ENCODE measurements around the gene GALNT10.

The GALNT10 gene

DNA sequence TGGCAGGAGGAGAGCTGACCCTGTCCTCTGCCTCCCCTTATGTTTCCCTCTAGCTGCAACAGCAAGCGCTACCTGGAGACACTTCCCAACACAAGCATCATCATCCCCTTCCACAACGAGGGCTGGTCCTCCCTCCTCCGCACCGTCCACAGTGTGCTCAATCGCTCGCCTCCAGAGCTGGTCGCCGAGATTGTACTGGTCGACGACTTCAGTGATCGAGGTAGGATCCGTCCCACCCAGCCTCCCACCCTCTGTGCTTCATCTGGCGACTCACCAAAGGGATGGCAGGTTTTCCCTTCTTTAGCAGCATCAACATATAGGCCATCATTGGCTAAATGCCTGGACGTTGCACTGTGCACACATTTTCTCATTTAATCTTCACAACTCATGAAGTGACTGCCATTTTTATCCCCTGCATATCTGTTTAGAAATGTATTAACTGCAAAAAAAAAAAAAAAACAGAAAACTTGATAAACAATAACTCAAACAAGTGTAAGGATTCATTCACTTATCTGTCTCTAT lies 139.0 kb downstream of the GALNT10 start:
- DNase-seq, result no peak

DNA sequence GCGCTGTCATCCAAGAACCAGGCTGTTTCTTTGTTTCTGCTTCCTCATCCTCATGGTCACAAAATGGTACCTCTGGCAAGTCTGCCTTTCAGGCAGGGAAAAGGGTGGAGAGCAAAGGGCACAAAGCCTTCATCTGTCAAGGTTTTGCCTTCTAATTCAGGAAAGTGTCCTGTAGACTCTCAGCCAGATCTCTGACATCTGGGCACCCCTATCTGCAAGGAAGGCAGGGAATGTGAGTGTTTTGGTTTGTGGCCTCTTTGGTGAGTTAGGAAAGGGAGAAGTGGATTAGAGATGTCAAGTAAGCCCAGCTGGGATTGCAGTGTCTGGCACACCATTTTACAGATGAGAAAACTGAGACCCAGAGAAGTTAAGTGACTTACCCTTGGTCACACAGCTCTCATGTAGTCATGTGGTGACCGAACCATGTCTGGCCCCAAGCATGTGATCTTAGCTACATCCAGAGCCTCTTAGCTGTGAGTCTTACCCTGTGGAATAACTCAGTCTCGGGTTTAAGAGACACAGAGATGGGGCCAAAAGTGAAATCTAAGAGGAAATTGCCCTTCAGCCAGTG lies 139.6 kb downstream of the GALNT10 start:
- DNase-seq, result no peak

DNA sequence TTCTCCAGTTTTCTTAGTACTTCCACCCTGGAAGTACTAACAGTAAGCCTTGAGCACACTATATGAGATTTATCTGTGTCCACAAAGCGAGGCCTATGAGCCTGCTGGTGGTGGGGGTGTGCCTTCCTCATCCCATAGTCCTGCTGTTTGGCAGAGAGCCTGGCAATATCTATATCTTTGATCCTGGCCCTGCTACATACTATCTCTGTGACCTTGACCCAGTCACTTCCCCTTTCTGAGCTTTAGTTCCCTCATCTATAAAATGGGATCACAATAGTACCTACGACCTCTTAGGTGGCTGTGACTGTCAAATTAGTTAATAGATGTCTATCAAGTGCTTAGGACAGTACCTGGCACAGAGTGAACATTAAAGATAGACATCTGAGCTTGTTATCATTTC lies 140.7 kb downstream of the GALNT10 start:
- no peak for DNase-seq

DNA sequence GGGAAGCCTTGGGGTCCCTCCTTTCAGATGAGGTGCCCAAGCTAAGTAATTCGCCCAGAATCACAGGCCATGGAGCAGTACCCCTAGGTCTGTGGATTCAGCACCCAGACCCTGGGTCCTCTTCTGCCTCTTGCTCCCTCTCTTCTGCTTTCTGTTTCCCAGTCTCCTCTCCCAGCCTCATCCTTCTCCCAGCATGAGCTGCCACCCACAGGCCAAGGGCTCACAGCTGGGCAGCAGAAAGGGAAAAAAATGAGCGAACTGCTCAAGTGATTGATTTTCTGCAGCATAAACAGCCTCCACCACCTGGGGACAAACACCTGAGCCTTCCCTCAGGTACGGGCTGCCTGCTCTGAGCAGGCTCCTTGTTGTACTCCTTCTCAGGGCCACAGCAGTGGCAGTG lies 141.4 kb downstream of the GALNT10 start:
- no peak for DNase-seq

DNA sequence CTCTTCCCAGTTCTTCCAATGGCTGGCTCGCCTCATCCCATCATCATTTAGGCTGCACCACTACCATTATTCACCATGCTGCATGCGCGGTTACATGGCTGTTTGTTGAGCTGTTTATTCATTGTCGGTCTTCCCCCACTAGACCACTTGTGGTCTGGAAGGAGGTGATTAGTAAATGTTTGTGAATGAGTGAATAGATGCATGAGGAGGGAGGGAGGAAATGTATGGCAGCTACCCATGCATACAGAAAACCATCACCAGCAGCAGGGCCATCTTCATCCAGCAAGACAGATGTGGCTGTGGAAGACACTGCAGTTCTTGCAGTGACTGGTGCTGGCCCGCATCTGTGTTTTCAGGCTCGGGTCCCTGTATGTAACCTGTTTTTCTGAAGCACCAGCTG lies 141.9 kb downstream of the GALNT10 start:
- DNase-seq, result no peak

DNA sequence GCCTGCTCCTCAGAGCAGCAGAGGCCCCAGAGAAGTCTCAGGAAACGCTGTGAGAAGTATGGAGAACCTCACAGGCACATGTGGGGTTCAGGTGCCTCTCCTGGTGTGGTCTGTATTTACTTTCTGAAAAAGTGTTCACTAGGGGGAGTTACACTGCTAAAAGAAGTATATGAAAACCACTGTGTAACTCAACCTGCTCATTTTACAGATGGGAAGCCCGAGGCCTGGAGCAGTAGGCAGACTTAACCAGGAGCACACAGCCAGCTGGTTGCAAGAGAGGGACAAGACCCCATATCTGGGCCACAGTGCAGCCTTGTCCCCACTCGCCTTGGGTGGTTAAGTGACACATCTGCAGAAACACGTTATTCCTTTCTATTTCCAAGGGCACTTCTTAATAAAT lies 142.5 kb downstream of the GALNT10 start:
- no peak for DNase-seq

DNA sequence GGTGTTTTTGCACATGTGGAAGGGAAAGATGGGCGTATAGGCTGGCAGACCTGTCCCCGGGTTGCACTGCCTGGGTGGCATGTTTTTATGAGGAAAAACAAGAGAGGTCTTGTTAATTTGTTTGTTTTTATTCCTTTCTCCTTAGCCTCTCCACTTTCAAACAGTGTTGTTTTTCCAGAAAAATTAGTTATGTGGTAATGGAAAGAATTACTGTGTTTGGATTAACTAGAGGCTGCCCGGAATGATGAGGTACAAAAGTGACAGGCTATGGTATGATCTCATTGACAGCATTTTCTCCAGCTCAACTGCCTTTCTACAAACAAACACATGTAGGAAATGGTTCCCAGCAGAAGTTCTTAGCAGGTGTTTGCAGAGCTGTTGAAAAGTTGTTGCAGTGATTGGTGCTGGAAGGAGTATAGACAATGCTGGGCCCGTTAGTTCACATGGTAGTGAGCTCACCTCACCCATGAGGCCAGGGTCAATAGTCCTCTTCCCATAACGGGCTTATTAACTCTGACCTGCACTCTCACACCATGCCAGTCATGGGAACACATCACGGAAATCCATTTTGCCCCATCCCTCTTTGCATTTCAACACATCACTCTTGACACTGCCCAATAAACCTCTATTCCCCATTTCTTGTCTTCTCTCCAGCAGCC lies 144.0 kb downstream of the GALNT10 start:
- no peak for DNase-seq

DNA sequence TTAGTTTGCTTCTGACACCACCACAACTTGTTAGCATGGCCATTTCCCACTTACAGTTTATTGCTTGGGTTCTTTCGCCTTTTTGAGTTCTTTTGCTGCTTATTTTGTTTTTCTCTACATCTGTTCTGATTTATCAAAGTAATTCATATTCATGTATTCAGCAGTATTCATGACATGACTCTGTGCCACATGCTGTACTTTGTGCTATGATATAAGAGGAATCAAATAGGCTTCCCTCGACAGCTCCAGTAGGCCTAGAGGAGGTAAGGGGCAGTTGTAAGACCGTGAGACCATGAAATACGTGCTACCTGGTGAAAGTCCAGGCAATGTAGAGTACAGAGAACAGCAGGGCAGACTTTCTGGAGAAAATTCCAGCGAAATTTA lies 144.5 kb downstream of the GALNT10 start:
- DNase-seq, result no peak

DNA sequence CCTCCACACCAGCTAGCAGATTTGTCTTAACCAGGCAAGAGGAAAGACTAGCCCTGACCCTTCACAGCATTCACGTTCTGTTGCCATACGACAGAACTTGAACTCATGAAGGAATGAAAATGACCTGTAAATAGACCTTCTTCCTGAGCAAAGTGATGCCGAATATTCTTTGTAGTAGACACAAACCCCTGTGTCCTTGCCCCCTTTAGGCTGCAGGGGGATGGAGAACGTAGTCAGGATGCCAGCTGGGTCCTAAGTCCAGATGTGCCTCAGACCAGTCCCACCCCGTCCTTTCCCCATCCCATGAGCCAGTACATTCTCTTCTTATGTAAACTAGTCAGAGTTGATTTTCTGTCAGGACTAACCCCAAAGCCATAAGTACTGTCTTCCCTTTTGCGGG lies 151.1 kb downstream of the GALNT10 start:
- DNase-seq, result no peak

DNA sequence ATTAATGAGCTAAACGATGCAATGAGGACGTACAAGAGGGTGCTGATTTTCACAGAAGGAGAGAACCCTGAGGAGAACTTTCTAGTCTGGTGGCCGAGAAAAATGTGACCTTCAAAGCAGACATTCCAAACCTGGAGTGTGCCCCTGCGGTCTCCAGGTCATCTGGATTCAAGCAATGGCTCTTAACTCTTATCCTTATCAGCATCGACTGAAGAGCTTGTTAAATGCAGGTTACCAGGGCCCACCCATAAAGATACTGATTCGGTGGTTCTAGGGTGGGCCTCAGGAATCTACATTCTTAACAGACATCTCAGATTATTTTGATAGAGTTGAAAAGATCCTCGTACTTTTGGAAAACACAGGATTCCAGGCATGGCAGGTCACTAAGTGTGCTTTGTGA lies 151.7 kb downstream of the GALNT10 start:
- DNase-seq, result no peak

DNA sequence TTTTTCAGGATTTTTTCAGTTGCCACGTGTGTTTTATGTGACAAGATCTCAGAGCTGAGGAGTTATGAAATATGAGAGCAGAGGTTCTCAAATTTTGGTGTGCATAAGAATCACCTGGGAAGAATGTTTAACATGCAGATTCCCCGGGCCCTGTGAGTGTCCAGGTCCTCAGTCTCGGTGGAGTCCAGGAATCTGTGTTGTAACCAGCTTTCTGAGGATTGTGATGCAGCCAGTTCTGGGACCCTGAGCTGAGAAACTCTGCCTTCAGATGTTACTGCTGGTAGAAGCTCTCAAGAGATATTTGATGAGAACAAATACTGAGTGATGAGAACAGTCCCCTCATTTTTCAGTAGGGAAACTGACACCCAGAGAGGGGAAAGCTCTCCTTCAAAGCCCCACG lies 152.4 kb downstream of the GALNT10 start:
- no peak for DNase-seq

DNA sequence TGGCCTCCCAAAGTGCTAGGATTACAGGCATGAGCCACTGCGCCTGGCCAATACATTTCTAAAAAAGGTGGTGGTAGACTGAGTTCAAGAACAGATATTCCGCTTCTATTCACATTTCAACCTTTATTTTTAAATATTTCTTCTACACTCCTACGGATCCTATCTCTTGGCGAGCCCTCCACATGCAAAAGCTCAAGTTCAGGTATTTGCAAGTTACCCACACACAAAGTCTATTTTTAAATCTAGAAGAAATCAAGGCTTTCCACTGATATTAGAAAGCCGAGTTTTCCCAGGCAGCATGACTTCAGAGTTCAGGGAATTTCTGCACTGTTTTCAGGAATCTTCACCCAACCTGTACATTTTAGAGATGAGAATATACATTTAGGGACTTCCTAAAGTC lies 153.9 kb downstream of the GALNT10 start:
- DNase-seq, result no peak

DNA sequence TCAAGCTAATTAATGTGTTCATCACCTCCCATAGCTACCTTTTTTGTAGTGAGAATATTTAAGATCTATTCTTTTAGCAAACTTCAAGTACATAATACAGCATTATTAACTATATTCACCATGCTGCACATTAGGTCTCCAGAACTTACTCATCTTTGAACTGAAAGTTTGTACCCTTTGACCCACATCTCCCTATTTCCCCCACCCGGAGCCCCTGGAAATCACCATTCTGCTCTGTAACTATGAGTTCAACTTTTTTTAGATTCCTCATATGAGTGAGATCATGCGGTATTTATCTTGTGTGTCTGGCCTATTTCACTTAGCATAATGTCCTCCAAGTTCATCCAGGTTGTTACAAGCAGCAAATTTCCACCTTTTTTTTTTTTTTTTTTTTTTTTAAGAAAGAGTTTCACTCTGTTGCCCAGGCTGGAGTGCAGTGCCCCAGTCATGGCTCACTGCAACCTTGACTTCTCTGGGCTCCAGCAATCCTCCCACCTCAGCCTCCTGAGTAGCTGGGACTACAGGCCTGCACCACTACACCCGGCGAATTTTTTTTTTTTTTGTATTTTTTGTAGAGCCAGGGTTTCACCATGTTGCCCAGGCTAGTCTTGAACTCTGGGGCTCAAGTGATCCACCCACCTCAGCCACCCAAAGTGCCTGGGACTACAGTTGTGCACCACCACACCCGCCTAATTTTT lies 154.9 kb downstream of the GALNT10 start:
- no peak for DNase-seq

DNA sequence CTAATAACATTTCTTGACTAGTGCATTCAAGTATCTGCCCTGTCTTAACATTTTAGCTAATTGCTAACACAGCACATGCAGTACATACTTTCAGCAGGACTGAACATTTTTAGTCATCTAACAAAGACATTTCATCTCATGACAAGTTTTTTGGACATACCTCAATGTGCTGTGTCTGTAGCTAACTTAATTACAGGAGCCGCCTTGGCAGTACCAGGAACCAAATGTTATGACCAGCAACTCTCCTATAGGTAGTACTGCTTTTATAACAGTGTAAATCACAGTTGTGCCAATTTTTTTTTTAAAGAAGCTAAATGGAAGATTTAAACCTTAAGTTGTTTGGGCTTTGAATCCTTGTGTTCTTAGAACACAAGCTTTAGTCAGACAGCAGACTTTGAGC lies 155.9 kb downstream of the GALNT10 start:
- no peak for DNase-seq

DNA sequence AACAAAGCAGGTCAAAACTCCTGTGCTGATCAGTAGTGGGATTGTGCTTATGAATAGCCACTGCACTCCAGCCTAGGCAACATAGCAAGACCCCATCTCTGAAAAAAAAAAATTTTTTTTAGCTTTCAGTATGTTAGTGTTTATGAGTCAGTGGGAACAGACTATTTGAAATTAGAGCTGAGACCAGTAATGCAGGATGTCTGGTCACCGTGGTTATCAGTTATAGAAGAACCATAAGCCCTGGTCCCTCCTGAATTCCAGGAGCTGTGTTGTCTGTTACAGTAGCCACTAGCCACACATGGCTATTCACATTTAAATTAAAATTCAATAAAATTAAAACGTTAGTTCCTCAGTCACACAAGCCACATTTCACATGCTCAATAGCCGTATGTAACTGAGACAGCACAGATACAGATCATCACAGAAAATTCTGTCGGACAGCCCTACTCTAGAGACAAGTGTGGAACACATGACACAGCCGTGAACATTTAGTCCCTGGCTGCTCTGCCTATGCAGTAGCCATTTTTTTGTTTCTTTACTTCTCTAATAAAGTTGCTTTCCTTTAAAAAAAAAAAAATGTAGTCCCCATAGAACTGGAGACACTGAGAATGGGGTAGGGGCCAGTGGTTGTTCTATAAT lies 159.2 kb downstream of the GALNT10 start:
- DNase-seq, result no peak

DNA sequence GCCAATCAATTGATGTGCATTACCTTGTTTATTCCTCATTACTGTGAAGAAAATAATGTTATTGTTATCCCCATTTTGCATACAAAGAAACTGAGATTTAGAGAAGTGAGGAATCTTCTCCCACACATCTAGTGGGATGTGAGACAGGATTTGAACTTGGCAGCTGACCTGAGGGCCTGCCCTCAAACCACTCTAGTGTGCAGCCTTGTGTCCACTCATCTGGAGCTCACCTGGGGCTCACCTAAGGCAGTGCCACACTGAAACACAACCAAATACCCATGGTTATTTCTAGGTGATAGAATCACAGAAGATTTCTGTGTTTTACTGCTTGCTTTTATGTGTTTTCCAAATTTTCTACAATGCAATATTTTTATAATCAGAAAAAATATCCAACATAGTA lies 160.6 kb downstream of the GALNT10 start:
- DNase-seq, result no peak

DNA sequence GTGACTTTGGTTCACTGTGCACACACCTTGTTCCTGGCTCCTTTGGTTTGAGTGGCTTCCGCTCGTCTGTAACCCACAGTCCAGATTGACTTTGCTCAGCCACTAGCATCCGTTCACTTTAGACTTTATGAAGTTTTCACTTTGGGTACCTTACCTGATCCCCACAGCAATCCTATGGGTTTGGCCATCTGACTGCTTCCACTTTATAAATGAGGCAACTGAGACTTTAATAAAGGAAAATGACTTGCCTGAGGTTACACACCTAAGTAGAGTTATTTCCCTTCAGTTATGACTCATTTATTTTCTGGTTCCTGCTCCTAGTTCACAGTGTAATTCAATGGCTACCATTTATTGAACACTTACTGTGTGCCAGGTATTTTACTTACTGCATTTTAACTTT lies 161.0 kb downstream of the GALNT10 start:
- no peak for DNase-seq

DNA sequence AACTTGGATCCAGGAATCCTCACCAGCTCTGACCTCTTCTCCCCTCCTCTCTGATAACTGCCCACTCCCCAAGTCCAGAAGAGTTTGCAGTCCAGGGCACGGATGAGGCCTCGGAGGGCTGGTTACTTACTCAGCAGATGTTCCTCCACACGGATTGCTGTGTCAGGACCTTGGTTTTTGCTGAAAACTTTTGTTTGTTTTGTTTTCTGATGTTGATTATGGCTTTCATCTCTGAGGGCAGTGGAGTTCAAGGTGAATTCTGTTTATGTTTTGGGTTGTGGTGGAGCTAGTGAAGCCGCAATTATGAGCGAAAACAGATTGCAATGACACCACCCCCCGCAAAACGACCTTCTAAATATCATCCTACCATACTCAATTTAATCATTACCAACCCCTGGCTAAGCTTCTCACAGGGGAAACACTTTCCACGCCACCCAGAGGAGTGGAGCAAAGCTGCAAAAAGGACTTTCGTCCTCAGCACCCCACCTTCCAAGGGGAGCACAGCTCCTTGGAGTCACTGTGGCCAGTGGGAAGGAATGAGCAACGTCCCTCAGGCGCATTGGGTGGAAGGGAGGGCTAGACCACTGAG lies 162.5 kb downstream of the GALNT10 start:
- DNase-seq, result no peak

DNA sequence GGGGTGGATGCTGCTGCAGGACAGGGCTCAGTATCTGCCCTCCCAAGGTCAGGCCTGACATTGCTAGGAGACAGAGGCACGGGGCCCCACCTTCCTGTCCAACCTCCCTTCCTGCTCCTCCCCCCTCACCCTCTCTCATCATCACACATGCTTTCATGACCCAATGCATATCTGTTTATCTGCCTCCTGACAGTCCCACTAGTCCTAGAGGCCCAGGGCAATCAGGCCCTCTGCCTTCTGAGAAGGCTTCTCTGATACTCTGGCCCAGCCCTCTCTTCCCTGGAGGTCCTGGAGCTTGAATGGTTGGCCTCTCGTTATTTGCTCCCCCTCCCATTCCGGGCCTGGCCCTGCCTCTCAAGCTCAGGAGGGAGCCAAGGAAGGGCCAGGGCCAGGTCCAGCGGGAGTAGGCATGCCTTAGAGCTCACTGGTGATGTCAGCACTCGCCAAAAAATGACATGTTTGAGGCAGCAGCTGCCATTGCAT lies 164.6 kb downstream of the GALNT10 start:
- DNase-seq, result no peak

DNA sequence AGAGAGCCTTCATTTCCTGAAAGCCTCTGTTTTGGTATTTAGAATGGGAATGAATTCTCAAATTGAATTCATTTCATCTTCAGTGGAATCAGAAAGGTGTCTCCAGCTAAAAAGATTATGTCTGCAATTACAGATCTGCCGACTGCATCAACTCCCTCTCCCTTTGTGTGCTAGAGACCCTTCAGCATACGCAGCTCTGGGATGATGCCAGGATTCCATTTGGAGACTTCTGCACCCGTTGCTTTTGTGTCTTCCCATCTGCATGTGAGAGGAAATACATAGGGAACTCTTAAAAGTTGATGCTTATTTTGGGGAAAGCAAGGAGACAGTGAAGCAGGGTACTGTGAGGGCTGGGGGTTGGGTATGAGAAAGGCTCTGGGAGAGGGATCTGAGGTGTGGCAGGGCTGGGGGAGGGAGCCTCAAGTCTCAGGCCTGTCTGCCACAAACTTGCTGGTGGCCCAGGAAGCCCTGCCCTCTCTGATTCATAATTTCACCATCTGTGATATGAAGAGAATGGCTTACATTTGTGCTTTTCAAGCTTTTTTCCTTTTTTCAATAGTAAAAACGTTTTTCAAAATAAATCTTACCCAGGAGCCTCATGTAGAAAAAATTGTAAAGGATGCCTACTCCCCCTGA lies 165.6 kb downstream of the GALNT10 start:
- no peak for DNase-seq

DNA sequence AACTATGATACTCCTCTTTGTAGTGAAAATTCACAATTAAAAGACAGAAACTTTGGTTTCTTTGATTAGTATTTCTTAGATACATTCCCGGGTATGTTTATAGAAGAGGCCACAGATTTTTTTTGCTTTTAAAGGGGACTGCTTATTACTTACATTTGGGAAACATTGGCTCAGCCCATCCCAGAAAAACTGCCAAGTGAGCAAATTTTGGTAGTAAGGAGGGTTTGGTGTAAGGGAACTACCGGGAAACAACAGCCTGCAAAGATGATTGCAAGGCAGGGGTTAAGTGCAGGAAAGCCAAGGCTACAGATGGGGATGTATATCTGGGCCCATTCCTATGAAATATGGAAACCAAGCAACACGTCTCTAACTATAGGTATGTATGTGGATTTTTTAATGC lies 166.4 kb downstream of the GALNT10 start:
- DNase-seq, result no peak

DNA sequence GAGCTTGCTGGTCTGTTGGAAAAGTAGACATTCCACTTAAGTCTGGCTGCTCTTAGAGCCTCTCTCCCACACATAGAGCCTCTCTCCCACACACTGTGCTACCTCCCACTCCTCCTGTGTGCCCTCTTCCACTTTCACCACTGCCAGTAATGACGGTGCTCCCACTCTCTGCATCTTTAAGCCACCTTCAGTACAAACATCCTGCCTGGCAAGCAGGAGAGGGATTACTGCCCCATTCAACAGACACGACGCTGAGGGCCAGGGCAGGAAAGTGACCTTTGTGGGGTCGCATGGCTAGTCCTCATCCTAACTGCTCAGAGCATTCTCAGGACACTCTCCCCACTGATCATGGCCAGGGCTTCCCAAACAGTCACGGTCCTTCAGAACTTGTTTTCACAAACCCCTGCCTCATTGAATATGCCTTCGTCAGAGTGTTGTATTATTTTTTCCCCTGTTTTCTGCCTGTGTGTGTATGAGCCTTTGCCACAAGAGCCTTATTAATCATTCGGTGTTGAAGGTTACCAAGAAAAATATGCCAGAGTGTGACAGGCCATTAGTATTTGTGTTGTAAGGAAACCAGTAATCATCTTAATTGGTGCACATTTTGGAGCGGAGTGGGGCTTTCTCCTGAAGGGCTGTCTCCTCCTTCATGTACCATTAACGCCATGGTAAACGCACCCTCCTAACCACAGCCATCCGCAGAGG lies 168.1 kb downstream of the GALNT10 start:
- DNase-seq, result no peak

All from stimulated activated CD4-positive, alpha-beta T cell treated with anti-CD3 and anti-CD28 coated beads, Interleukin-15, amount 100 ng/mL, for 24 hours (primary cell).